Esophagus muscularis mucosa (tissue), 4 donors: ENCODE results near the gene NCKAP5.

Experiments
- CTCF ChIP-seq, 3 experiments: fragments of 200-600 bp in 2 of 3; fragments of 450-650 bp in 1 of 3; sonication (generic) in 2 of 3; IDR thresholded peaks; one replicate each; pipeline ENCODE4 v1.5.1; 2017 to 2019; ENCODE audit warnings: antibody characterized with exemption in 3 of 3, mild to moderate bottlenecking in 2 of 3, moderate library complexity in 1 of 3
- EP300 ChIP-seq: sonication (generic); formaldehyde crosslinking; IDR thresholded peaks from one replicate; pipeline ENCODE4 v1.6.1; 2017; ENCODE audit warnings: antibody characterized with exemption
- POLR2A ChIP-seq: fragments of 450-650 bp; IDR thresholded peaks from one replicate; pipeline ENCODE4 v1.6.1; 2017; ENCODE audit warnings: antibody characterized with exemption, moderate library complexity, mild to moderate bottlenecking, low read depth

GRCh38 chr2:133248264-133248663 is 320.0 kb downstream of the NCKAP5 start:
- no peak for TF ChIP-seq CTCF (IDR thresholded peaks at IDR 0.05)
- no peak for TF ChIP-seq POLR2A
- TF ChIP-seq EP300, result no peak
